Neural progenitor cell (in vitro differentiated cells): ENCODE measurements around the gene FAM107A.

ENCODE experiments used
- CTCF ChIP-seq: fragments of 200-600 bp; sonication (generic); IDR thresholded peaks from 2 replicates; pipeline ENCODE4 v1.5.1; 2017; ENCODE audit warnings: antibody characterized with exemption, mild to moderate bottlenecking
- EZH2 ChIP-seq: fragments of 200-600 bp; sonication (generic); IDR thresholded peaks from 2 replicates; pipeline ENCODE4 v1.6.1; 2017; ENCODE audit warnings: antibody characterized with exemption, mild to moderate bottlenecking, moderate library complexity

GRCh38 chr3:58529516-58530353, 47.5 kb downstream of the FAM107A start:
- TF ChIP-seq EZH2 (no peak), CTCF (peak; percentile 80)
